Stimulated activated CD8-positive, alpha-beta memory T cell treated with anti-CD3 and anti-CD28 coated beads, Interleukin-2, amount 100 ng/mL, for 48 hours (primary cell): ENCODE data around the gene AKAP6.

Experiments used
- DNase-seq, 2 donors: peaks; one replicate each; pipeline ENCODE4 v3.0.0-alpha.2; 2020; ENCODE audit warnings: low read depth in 2 of 2

The AKAP6 gene

GRCh38 chr14:32330351-32331111 lies 1.4 kb downstream of the AKAP6 start:
- no peak for DNase-seq

- no peak for DNase-seq
These were observed 2.1 kb downstream of the AKAP6 start for GRCh38 chr14:32331206-32331605.

GRCh38 chr14:32332415-32333316 lies 3.6 kb downstream of the AKAP6 start:
- no peak for DNase-seq

- no peak for DNase-seq
These were observed 7.6 kb downstream of the AKAP6 start for GRCh38 chr14:32336702-32337101.

- no peak for DNase-seq
These were observed 8.7 kb downstream of the AKAP6 start for GRCh38 chr14:32337759-32338158.

GRCh38 chr14:32339188-32339587 lies 10.1 kb downstream of the AKAP6 start:
- DNase-seq = no peak

- no peak for DNase-seq
These were observed 13.1 kb downstream of the AKAP6 start for GRCh38 chr14:32341947-32342846.

GRCh38 chr14:32342847-32343194 lies 13.7 kb downstream of the AKAP6 start:
- no peak for DNase-seq

GRCh38 chr14:32343926-32344430 lies 14.9 kb downstream of the AKAP6 start:
- DNase-seq = no peak

GRCh38 chr14:32345311-32345791 lies 16.3 kb downstream of the AKAP6 start:
- no peak for DNase-seq

- DNase-seq = no peak
These were observed 20.2 kb downstream of the AKAP6 start for GRCh38 chr14:32349322-32349721.

GRCh38 chr14:32350020-32350419 lies 20.9 kb downstream of the AKAP6 start:
- no peak for DNase-seq

GRCh38 chr14:32352631-32353030 lies 23.5 kb downstream of the AKAP6 start:
- DNase-seq = no peak

GRCh38 chr14:32354716-32355115 lies 25.6 kb downstream of the AKAP6 start:
- DNase-seq = no peak

GRCh38 chr14:32358781-32359180 lies 29.7 kb downstream of the AKAP6 start:
- DNase-seq = no peak

- DNase-seq = no peak
These were observed 32.6 kb downstream of the AKAP6 start for GRCh38 chr14:32361674-32362073.

- no peak for DNase-seq
These were observed 34.7 kb downstream of the AKAP6 start for GRCh38 chr14:32363761-32364160.

- no peak for DNase-seq
These were observed 35.8 kb downstream of the AKAP6 start for GRCh38 chr14:32364941-32365340.

- no peak for DNase-seq
These were observed 37.3 kb downstream of the AKAP6 start for GRCh38 chr14:32366256-32366879.

- DNase-seq = no peak
These were observed 37.9 kb downstream of the AKAP6 start for GRCh38 chr14:32366986-32367385.

GRCh38 chr14:32367516-32367915 lies 38.4 kb downstream of the AKAP6 start:
- DNase-seq = no peak
